Liver (tissue), 9 donors: ENCODE results near the gene FAAH. TPM values are rescaled to one million over a fixed set of nuclear protein-coding genes. Genes with fewer than 3 reads are reported as not detected.

ENCODE experiments used
- DNase-seq: peaks from one replicate; pipeline ENCODE4 v3.0.0-alpha.2; 2017; ENCODE audit warnings: low spot score
- H3K27ac ChIP-seq, 2 donors: one replicate each; pipeline ENCODE4 v1.7.0; 2013; ENCODE audit warnings: inconsistent platforms in 2 of 2, low read length in 2 of 2, control low read depth in 1 of 2, low read depth in 1 of 2, mild to moderate bottlenecking in 1 of 2
- H3K27me3 ChIP-seq, 4 donors: one replicate each; pipeline versions ENCODE4 v1.6.1 to v1.7.0; 2013; ENCODE audit warnings: low read length in 3 of 4, inconsistent platforms in 1 of 4, mild to moderate bottlenecking in 1 of 4, moderate library complexity in 1 of 4; ENCODE audit not compliant: control insufficient read depth in 4 of 4, insufficient read depth in 4 of 4
- H3K36me3 ChIP-seq, 4 donors: one replicate each; pipeline versions ENCODE4 v1.6.1 to v1.7.0; 2013; ENCODE audit warnings: low read length in 3 of 4, mild to moderate bottlenecking in 3 of 4, low read depth in 1 of 4, moderate library complexity in 1 of 4; ENCODE audit not compliant: control insufficient read depth in 4 of 4, insufficient read depth in 3 of 4
- H3K4me1 ChIP-seq, 4 donors: one replicate each; pipeline versions ENCODE4 v1.6.1 to v1.7.0; 2013; ENCODE audit warnings: low read length in 3 of 4, mild to moderate bottlenecking in 3 of 4, moderate library complexity in 1 of 4; ENCODE audit not compliant: control insufficient read depth in 4 of 4, insufficient read depth in 4 of 4
- H3K4me3 ChIP-seq, 3 donors: one replicate each; pipeline versions ENCODE4 v1.6.1 to v1.7.0; 2013; ENCODE audit warnings: low read length in 3 of 3, control low read depth in 1 of 3, low read depth in 1 of 3, mild to moderate bottlenecking in 1 of 3
- H3K9ac ChIP-seq, 2 donors: one replicate each; pipeline ENCODE4 v1.7.0; 2013; ENCODE audit warnings: low read length in 2 of 2, mild to moderate bottlenecking in 2 of 2, moderate library complexity in 2 of 2, control low read depth in 1 of 2, low read depth in 1 of 2
- H3K9me3 ChIP-seq, 4 donors: one replicate each; pipeline versions ENCODE4 v1.6.1 to v1.7.0; 2013; ENCODE audit warnings: low read length in 3 of 4; ENCODE audit not compliant: control insufficient read depth in 4 of 4
- ATF3 ChIP-seq: IDR thresholded peaks from 2 replicates; pipeline ENCODE4 v1.6.1; 2016; ENCODE audit warnings: antibody characterized with exemption
- CTCF ChIP-seq: fragments of 150-350 bp; IDR thresholded peaks from 2 replicates; pipeline ENCODE4 v1.5.1; 2017; ENCODE audit warnings: improper control_type of control experiment, low read depth, low read length; ENCODE audit not compliant: missing input control
- FOXA1 ChIP-seq: IDR thresholded peaks from 2 replicates; pipeline ENCODE4 v1.6.1; 2016; ENCODE audit warnings: antibody characterized with exemption
- FOXA2 ChIP-seq: IDR thresholded peaks from 2 replicates; pipeline ENCODE4 v1.6.1; 2016; ENCODE audit warnings: antibody characterized with exemption
- GABPA ChIP-seq, 2 donors: IDR thresholded peaks in 1 of 2; conservative IDR thresholded peaks in 1 of 2; 2 replicates each; pipeline ENCODE4 v1.6.1; 2016; ENCODE audit warnings: antibody characterized with exemption in 2 of 2, mild to moderate bottlenecking in 1 of 2, moderate library complexity in 1 of 2
- HNF4G ChIP-seq: IDR thresholded peaks from 2 replicates; pipeline ENCODE4 v1.6.1; 2016; ENCODE audit warnings: antibody characterized with exemption
- JUND ChIP-seq, 2 donors: IDR thresholded peaks; 2 replicates each; pipeline ENCODE4 v1.6.1; 2016; ENCODE audit warnings: antibody characterized with exemption in 2 of 2
- MAX ChIP-seq: IDR thresholded peaks from 2 replicates; pipeline ENCODE4 v1.6.1; 2016; ENCODE audit warnings: antibody characterized with exemption
- NR2F2 ChIP-seq: IDR thresholded peaks from 2 replicates; pipeline ENCODE4 v1.6.1; 2016; ENCODE audit warnings: antibody characterized with exemption
- RAD21 ChIP-seq, 2 donors: IDR thresholded peaks; 2 replicates each; pipeline ENCODE4 v1.6.1; 2016; ENCODE audit warnings: antibody characterized with exemption in 2 of 2, mild to moderate bottlenecking in 2 of 2
- REST ChIP-seq: IDR thresholded peaks from 2 replicates; pipeline ENCODE4 v1.6.1; 2016; ENCODE audit warnings: antibody characterized with exemption, mild to moderate bottlenecking
- RXRA ChIP-seq, 2 donors: IDR thresholded peaks; 2 replicates each; pipeline ENCODE4 v1.6.1; 2017 to 2018; ENCODE audit warnings: antibody characterized with exemption in 2 of 2, mild to moderate bottlenecking in 1 of 2
- SP1 ChIP-seq: IDR thresholded peaks from 2 replicates; pipeline ENCODE4 v1.6.1; 2018; ENCODE audit warnings: antibody characterized with exemption, mild to moderate bottlenecking
- TAF1 ChIP-seq: conservative IDR thresholded peaks from 2 replicates; pipeline ENCODE4 v1.6.1; 2016; ENCODE audit warnings: antibody characterized with exemption, mild to moderate bottlenecking
- YY1 ChIP-seq: IDR thresholded peaks from 2 replicates; pipeline ENCODE4 v1.6.1; 2016; ENCODE audit warnings: antibody characterized with exemption, mild to moderate bottlenecking
- ZBTB33 ChIP-seq: IDR thresholded peaks from 2 replicates; pipeline ENCODE4 v1.6.1; 2016; ENCODE audit warnings: antibody characterized with exemption
- WGBS: extraction: QIAGEN DNeasy Blood & Tissue Kit; methylation state at CpG from one replicate; pipeline ENCODE4 v1.1.7; 2013; 5-methylcytosine and 5-hydroxymethylcytosine counted together
- polyA plus RNA-seq, 2 donors: library from polyadenylated mRNA; stranded (reverse) in 1 of 2; unstranded in 1 of 2; fragments of 200-250 nt in 1 of 2; fragments of >200 nt in 1 of 2; fragmentation: Nextera tagmentation in 1 of 2; extraction: Ambion mirVana in 1 of 2; gene quantifications; one replicate each; pipeline versions ENCODE4 v1.2.1 to v1.2.3, GENCODE V29; 2013 to 2015
- total RNA-seq, 2 donors: library from RNA; depleted of rRNA; stranded (reverse); fragments of >200 nt; gene quantifications; one replicate each; pipeline ENCODE4 v1.2.3, GENCODE V29; 2014
- donor health status: healthy.
- donor health status: healthy.
- donor health status: healthy.
- donor health status: healthy.
- donor health status: healthy.

FAAH gene
- total and polyA plus RNA-seq, 4 donors, result 4.3 to 41.5 (median 22.1) TPM

GRCh38 chr1:46399307-46399706, 5.2 kb downstream of the FAAH start (continued):
- no peak for TF ChIP-seq MAX

- no peak for TF ChIP-seq TAF1
- no peak for TF ChIP-seq FOXA2
- TF ChIP-seq GABPA (IDR thresholded peaks at IDR 0.05 in 1 of 2, conservative IDR thresholded peaks at IDR 0.05 in 1 of 2), result no peak
- TF ChIP-seq SP1, result no peak
- TF ChIP-seq JUND (IDR thresholded peaks at IDR 0.05), result no peak
- no peak for TF ChIP-seq CTCF
- TF ChIP-seq RXRA (IDR thresholded peaks at IDR 0.05), result no peak
- no peak for TF ChIP-seq NR2F2
- no peak for TF ChIP-seq YY1
- no peak for TF ChIP-seq ZBTB33
- H3K4me3 ChIP-seq, result no peak overlapping the region
- H3K27ac ChIP-seq, result no peak overlapping the region
- H3K4me1 ChIP-seq, result peaks cover 6 to 24% (median 19%) of the 10 kb centered on the region in 4 donors
- WGBS, result 78% methylated on average over 4 of the region's 4 CpGs
- no peak overlapping the region for H3K9ac ChIP-seq
- H3K36me3 ChIP-seq, result peaks cover 0 to 2% (median 0%) of the 10 kb centered on the region in 4 donors
- H3K27me3 ChIP-seq, result no peaks in the 10 kb centered on the region
- no peaks in the 10 kb centered on the region for H3K9me3 ChIP-seq
- DNase-seq, result no peak
Measured at GRCh38 chr1:46400421-46400820, 6.3 kb downstream of the FAAH start.

GRCh38 chr1:46401154-46401913, 7.2 kb downstream of the FAAH start:
- Histone ChIP-seq H3K4me3 (no peak overlapping the region), H3K27me3 (no peaks in the 10 kb centered on the region), H3K9me3 (no peaks in the 10 kb centered on the region), H3K36me3 (peaks cover 0 to 2% (median 0%) of the 10 kb centered on the region in 4 donors), H3K9ac (no peak overlapping the region), H3K4me1 (peaks cover 3 to 18% (median 15%) of the 10 kb centered on the region in 4 donors), H3K27ac (no peak overlapping the region)
- TF ChIP-seq CTCF (no peak), ATF3 (no peak), YY1 (no peak), RAD21 (IDR thresholded peaks at IDR 0.05) (no peak), REST (no peak), RXRA (IDR thresholded peaks at IDR 0.05) (no peak), MAX (no peak), JUND (IDR thresholded peaks at IDR 0.05) (no peak), FOXA2 (no peak), HNF4G (no peak), FOXA1 (no peak), TAF1 (no peak), NR2F2 (no peak), SP1 (no peak)
- 62% methylated on average over 6 of the region's 6 CpGs for WGBS
- DNase-seq, result no peak
